IMR-90 (cell line): ENCODE results near the gene CKS1B.

Experiments used
- BHLHE40 ChIP-seq: fragments of 150-350 bp; IDR thresholded peaks from 2 replicates; pipeline ENCODE4 v1.6.1; 2016; ENCODE audit warnings: mild to moderate bottlenecking, low read depth, low read length
- CEBPB ChIP-seq: IDR thresholded peaks from 2 replicates; pipeline ENCODE4 v1.6.1; 2012; ENCODE audit warnings: low read depth, low read length, improper control_type of control experiment
- FOS ChIP-seq: fragments of 150-350 bp; IDR thresholded peaks from 2 replicates; pipeline ENCODE4 v1.6.1; 2016; ENCODE audit warnings: low read depth, low read length
- MAZ ChIP-seq: IDR thresholded peaks from 2 replicates; pipeline ENCODE4 v1.6.1; 2012; ENCODE audit warnings: low read depth, mild to moderate bottlenecking, low read length, improper control_type of control experiment, moderate library complexity, borderline replicate concordance
- MXI1 ChIP-seq: IDR thresholded peaks from 2 replicates; pipeline ENCODE4 v1.6.1; 2012; ENCODE audit warnings: low read depth, mild to moderate bottlenecking, low read length, moderate library complexity, borderline replicate concordance
- NFE2L2 ChIP-seq: fragments of 150-350 bp; IDR thresholded peaks from 2 replicates; pipeline ENCODE4 v1.6.1; 2016; ENCODE audit warnings: low read depth, mild to moderate bottlenecking, low read length
- POLR2A ChIP-seq: IDR thresholded peaks from 2 replicates; pipeline ENCODE4 v1.6.1; 2012; ENCODE audit warnings: mild to moderate bottlenecking, low read depth, low read length
- RAD21 ChIP-seq: IDR thresholded peaks from 2 replicates; pipeline ENCODE4 v1.6.1; 2012; ENCODE audit warnings: low read length, improper control_type of control experiment
- RCOR1 ChIP-seq: IDR thresholded peaks from 2 replicates; pipeline ENCODE4 v1.6.1; 2012; ENCODE audit warnings: mild to moderate bottlenecking, low read length, improper control_type of control experiment; ENCODE audit not compliant: insufficient replicate concordance
- RFX5 ChIP-seq: IDR thresholded peaks from 2 replicates; pipeline ENCODE4 v1.8.0; 2012; ENCODE audit warnings: low read depth, mild to moderate bottlenecking, low read length, moderate library complexity
- SMC3 ChIP-seq: fragments of 150-350 bp; IDR thresholded peaks from 2 replicates; pipeline ENCODE4 v1.6.1; 2016; ENCODE audit warnings: low read depth, mild to moderate bottlenecking, antibody characterized with exemption, low read length, moderate library complexity
- TF ChIP-seq, protein P1 (sequence below): conservative IDR thresholded peaks from 2 replicates; pipeline ENCODE4 v1.5.1; 2012; ENCODE audit warnings: mild to moderate bottlenecking, low read depth, low read length, improper control_type of control experiment
- TF ChIP-seq, protein P2 (sequence below): fragments of 150-350 bp; IDR thresholded peaks from 2 replicates; pipeline ENCODE4 v1.6.1; 2016; ENCODE audit warnings: low read depth, mild to moderate bottlenecking, low read length, moderate library complexity, borderline replicate concordance

DNA sequence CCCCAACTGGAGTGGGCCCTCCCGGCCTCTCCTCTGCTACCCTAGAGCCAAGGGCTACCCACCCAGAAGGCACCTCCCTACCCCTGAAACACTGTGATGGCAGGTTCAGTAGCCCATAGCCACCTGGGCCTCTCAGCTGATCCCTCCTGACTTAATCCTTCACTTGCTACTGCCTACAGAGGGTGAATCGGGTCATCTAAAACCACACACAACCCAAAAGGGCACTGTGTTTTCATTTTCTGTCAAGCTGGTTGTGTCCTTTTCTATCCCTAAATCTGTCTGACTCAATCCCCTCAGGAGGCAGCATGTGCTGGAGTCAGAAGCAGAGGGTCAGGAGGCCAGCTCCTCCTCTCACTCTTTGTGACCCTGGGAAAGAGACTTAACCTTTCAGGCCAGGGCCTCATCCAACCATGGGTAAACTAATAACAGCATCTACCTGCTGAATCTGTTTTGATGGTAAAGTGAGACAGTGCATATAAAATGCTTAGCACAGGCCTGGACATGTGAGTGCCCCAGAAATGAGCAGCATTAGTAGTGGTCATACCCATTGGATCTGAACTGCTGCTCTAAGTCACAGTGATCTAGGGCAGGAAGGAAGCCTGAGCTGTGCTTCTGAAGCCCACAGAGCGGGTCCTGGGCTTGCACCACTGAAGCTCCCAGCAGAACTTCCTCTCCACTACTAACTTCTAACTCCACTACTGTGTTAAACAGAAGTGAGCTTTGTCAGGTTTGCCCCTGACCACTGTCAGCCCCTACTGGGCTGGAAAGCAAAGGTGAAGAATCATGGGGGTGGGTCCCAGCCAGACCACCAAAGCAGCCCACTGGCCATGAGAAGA lies 48.9 kb upstream of the CKS1B start:
- no peak for TF ChIP-seq POLR2A
- TF ChIP-seq, protein P1, sequence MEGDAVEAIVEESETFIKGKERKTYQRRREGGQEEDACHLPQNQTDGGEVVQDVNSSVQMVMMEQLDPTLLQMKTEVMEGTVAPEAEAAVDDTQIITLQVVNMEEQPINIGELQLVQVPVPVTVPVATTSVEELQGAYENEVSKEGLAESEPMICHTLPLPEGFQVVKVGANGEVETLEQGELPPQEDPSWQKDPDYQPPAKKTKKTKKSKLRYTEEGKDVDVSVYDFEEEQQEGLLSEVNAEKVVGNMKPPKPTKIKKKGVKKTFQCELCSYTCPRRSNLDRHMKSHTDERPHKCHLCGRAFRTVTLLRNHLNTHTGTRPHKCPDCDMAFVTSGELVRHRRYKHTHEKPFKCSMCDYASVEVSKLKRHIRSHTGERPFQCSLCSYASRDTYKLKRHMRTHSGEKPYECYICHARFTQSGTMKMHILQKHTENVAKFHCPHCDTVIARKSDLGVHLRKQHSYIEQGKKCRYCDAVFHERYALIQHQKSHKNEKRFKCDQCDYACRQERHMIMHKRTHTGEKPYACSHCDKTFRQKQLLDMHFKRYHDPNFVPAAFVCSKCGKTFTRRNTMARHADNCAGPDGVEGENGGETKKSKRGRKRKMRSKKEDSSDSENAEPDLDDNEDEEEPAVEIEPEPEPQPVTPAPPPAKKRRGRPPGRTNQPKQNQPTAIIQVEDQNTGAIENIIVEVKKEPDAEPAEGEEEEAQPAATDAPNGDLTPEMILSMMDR, result no peak
- TF ChIP-seq, protein P2, sequence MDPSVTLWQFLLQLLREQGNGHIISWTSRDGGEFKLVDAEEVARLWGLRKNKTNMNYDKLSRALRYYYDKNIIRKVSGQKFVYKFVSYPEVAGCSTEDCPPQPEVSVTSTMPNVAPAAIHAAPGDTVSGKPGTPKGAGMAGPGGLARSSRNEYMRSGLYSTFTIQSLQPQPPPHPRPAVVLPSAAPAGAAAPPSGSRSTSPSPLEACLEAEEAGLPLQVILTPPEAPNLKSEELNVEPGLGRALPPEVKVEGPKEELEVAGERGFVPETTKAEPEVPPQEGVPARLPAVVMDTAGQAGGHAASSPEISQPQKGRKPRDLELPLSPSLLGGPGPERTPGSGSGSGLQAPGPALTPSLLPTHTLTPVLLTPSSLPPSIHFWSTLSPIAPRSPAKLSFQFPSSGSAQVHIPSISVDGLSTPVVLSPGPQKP, result no peak
- no peak for TF ChIP-seq SMC3
- TF ChIP-seq RCOR1, result no peak
- no peak for TF ChIP-seq RAD21
- TF ChIP-seq MAZ, result no peak
- TF ChIP-seq BHLHE40, result no peak
- TF ChIP-seq FOS, result no peak
- TF ChIP-seq CEBPB, result no peak
- no peak for TF ChIP-seq MXI1
- no peak for TF ChIP-seq RFX5
- no peak for TF ChIP-seq NFE2L2
